Mammary epithelial cell (primary cell): Measurements from ENCODE around the gene BRAF.

ENCODE experiments used
- EZH2 ChIP-seq: IDR thresholded peaks from 2 replicates; pipeline ENCODE4 v1.6.1; 2012; ENCODE audit warnings: low read length, inconsistent platforms, borderline replicate concordance
- TF ChIP-seq, protein P1 (sequence below), 2 donors: IDR thresholded peaks in 1 of 2; conservative IDR thresholded peaks in 1 of 2; 2 replicates each; pipeline ENCODE4 v1.5.1; 2011 to 2012; ENCODE audit warnings: inconsistent platforms in 2 of 2, low read length in 2 of 2, mild to moderate bottlenecking in 2 of 2, control low read depth in 1 of 2, low read depth in 1 of 2; ENCODE audit not compliant: insufficient read depth in 1 of 2; ENCODE audit errors: extremely low read depth in 1 of 2

DNA sequence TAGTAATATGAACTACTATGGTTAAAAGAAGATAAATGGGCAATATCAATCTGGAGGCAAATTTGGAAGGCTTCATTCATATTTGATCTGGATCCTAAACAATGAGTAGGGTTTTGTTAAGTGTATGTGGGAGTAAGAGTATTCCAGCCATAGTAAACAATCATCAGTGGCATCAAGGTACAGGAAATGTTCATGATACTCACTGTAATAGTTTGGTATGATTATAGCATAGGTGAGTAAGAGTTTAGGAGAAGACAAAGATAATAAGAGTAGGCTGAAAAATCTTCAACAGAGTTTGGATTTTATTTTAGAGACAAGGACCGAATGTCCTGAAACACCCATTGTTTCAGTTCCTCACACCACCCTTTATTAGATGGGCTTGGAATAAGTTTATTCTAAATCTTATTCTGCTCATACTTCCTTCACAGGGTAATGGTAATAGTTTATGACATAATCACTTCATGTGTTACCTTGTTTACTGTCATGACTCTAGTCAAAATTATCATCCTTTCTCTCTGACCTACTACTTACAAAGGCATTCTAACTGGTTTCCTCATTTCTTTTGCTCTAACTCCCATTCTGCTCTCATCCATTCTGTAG is 38.9 kb downstream of the BRAF start:
- TF ChIP-seq, protein P1, sequence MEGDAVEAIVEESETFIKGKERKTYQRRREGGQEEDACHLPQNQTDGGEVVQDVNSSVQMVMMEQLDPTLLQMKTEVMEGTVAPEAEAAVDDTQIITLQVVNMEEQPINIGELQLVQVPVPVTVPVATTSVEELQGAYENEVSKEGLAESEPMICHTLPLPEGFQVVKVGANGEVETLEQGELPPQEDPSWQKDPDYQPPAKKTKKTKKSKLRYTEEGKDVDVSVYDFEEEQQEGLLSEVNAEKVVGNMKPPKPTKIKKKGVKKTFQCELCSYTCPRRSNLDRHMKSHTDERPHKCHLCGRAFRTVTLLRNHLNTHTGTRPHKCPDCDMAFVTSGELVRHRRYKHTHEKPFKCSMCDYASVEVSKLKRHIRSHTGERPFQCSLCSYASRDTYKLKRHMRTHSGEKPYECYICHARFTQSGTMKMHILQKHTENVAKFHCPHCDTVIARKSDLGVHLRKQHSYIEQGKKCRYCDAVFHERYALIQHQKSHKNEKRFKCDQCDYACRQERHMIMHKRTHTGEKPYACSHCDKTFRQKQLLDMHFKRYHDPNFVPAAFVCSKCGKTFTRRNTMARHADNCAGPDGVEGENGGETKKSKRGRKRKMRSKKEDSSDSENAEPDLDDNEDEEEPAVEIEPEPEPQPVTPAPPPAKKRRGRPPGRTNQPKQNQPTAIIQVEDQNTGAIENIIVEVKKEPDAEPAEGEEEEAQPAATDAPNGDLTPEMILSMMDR (conservative IDR thresholded peaks at IDR 0.05 in 1 of 2, IDR thresholded peaks at IDR 0.05 in 1 of 2; ENCODE audit: extremely low read depth in 1 of 2, insufficient read depth in 1 of 2, low read depth in 1 of 2, low read length in 2 of 2) = no peak
- no peak for TF ChIP-seq EZH2
